Measurements from ENCODE around the gene PPARG. TPM values are rescaled to one million over a fixed set of nuclear protein-coding genes. Genes with fewer than 3 reads are reported as not detected.

The PPARG gene
- polyA plus RNA-seq, 1 of the 3 experiments (the other 2 are of a cell fraction) = 2.8 TPM

DNA sequence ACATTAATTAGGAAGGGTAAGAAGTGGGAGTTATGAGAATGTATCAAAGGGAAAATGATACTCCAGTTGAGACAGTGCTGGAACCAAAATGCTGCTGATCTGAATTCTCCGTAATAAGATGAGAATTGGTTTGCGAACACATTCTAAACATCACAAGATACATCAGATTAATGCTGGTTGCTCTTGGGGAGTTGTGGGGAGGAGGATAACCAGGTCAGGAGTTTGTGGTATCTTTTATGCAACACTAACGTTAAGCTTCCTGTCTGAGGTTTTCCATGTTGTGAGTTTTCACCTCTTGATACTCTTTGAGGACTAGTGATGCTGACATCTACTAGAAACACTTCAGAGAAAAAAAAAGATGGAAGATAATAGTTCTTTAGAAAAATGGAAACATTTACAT, 47.2 kb downstream of the PPARG start:
- H3K4me2 ChIP-seq = no peak overlapping the region
- H3K9me3 ChIP-seq = no peaks in the 10 kb centered on the region
- H2AFZ ChIP-seq (ENCODE audit: low read depth) = no peak overlapping the region
- H3F3A ChIP-seq (replicated peaks; ENCODE audit: insufficient read depth) = no peaks in the 10 kb centered on the region
- ChIA-PET POLR2A (no interaction called here), CTCF (interaction anchor here (1.9 kb wide), 1 partner anchor 16 kb away, joined by 5 read pairs; no protein-coding TSS in a partner anchor)
- no peaks in the 10 kb centered on the region for H3K36me3 ChIP-seq (replicated peaks in 1 of 2; ENCODE audit: control insufficient read depth in 1 of 2, insufficient read depth in 2 of 2, low read length in 1 of 2)
- no peaks in the 10 kb centered on the region for H3K9me2 ChIP-seq
- no peak overlapping the region for H3K27ac ChIP-seq (ENCODE audit: low read depth in 2 of 2, low read length in 1 of 2)
- WGBS (ENCODE audit: low lambda C conversion rate) = 89% methylated on average over 3 of the region's 3 CpGs
- TF ChIP-seq GABPA (IDR thresholded peaks at IDR 0.05; ENCODE audit: low read depth) = no peak
- no peak for TF ChIP-seq POLR2AphosphoS5 (IDR thresholded peaks at IDR 0.05; ENCODE audit: low read depth, low read length)
- TF ChIP-seq FOXM1 (IDR thresholded peaks at IDR 0.05; ENCODE audit: low read depth) = no peak
- TF ChIP-seq RFX5 (IDR thresholded peaks at IDR 0.05; ENCODE audit: low read length) = no peak
- TF ChIP-seq RXRA (IDR thresholded peaks at IDR 0.05; ENCODE audit: borderline replicate concordance, low read depth) = no peak
- no peak overlapping the region for H3K4me3 ChIP-seq (ENCODE audit: low read depth in 2 of 2, low read length in 1 of 2)
- H3K79me2 ChIP-seq (ENCODE audit: insufficient read depth) = no peaks in the 10 kb centered on the region
- H4K20me1 ChIP-seq (ENCODE audit: insufficient read depth) = no peaks in the 10 kb centered on the region
- no peak overlapping the region for H3K9ac ChIP-seq
- no peak for DNase-seq
- no peaks in the 10 kb centered on the region for H3K4me1 ChIP-seq (ENCODE audit: control insufficient read depth in 1 of 2, insufficient read depth in 2 of 2, low read depth in 1 of 2, low read length in 1 of 2)
- no peaks in the 10 kb centered on the region for H3K27me3 ChIP-seq (ENCODE audit: insufficient read depth)

DNA sequence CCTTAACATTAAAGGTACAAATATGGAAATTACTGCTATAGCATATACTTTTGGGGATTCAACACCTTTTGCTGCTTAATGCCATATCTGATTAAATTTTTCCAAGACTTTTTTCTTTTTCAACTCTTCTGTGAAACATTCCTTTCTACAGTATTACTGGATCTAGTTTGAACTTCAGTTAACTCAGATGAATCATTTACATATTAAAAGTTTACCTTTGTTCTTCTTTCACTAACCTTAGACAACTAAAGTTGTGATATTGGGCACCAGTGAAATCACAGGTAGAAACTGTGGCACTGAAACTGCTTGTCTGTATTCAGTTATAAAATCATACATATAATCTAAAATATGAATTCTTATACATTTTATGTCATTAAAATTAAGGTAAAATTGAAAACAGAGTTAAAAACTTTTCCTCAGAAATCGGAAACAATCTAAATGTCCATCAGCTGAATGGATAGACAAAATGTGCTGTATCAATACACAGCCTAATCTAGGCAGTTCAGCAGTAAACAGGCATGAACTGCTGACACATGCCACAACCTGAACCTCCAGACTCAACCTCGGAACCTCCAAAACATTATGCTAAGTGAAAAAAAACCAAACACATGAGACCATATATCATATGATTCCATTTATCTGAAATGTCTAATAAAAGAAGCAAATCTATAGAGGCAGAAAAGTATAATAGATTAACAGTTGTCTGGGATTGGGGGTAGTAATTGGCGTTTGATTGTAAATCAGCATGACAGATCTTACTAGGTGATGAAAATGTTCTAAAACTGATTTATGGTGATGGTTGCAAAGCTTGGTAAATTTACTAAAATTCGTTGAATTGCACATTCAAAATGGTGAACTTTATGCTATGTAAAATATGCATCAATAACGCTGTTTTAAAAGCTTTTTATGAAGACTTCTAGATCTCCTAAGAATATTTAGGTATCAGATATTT, 50.0 kb downstream of the PPARG start:
- H3K27me3 ChIP-seq (ENCODE audit: insufficient read depth) = no peaks in the 10 kb centered on the region

DNA sequence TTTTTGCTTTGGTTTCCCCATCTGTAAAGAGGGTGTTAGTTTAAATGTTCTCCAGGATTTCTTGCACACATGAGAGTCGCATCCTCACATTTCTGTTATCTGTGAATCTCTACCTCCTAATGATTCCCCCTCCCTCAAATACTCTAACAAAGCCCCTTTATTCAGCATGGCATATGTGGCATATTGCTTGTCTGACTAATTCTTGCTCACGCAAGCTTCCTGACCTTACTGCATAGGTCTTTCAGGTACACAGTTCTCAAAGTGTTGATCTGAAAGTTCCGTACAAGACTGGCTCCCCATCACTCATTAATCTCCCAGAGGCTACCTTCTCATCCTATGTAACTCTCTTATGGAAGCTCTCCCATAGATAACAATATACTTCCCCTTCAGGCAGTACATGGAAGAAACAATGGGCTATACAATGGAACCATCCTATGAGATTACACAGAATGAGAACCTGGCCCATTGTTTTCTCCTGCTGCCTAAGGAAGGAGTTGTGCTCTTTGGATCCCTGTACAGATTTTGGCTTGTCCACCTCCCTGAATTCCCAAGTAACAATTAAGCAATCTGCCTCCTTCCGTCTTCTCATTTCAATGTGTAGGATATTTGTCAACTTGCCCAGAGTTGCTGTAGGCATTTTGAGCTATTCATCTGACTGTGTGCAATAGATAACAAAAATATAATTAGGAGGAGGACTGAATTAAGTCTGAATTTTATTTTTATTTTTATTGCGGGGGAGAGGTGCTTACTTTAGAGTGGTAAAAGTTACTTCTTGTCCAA, 51.0 kb downstream of the PPARG start:
- CTCF ChIA-PET = no interaction called here
- WGBS (ENCODE audit: low lambda C conversion rate) = 77% methylated on average over 5 of the region's 5 CpGs
- TF ChIP-seq NRF1 (IDR thresholded peaks at IDR 0.05; ENCODE audit: low read depth, low read length) = no peak
- no peak for TF ChIP-seq FOXJ3 (CRISPR knock-in tag; IDR thresholded peaks at IDR 0.05)
- TF ChIP-seq POLR2AphosphoS5 (IDR thresholded peaks at IDR 0.05; ENCODE audit: low read depth, low read length) = no peak
- TF ChIP-seq, protein P1, sequence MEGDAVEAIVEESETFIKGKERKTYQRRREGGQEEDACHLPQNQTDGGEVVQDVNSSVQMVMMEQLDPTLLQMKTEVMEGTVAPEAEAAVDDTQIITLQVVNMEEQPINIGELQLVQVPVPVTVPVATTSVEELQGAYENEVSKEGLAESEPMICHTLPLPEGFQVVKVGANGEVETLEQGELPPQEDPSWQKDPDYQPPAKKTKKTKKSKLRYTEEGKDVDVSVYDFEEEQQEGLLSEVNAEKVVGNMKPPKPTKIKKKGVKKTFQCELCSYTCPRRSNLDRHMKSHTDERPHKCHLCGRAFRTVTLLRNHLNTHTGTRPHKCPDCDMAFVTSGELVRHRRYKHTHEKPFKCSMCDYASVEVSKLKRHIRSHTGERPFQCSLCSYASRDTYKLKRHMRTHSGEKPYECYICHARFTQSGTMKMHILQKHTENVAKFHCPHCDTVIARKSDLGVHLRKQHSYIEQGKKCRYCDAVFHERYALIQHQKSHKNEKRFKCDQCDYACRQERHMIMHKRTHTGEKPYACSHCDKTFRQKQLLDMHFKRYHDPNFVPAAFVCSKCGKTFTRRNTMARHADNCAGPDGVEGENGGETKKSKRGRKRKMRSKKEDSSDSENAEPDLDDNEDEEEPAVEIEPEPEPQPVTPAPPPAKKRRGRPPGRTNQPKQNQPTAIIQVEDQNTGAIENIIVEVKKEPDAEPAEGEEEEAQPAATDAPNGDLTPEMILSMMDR (IDR thresholded peaks at IDR 0.05) = no peak
- TF ChIP-seq GABPA (IDR thresholded peaks at IDR 0.05; ENCODE audit: low read depth) = no peak
- TF ChIP-seq RFX5 (IDR thresholded peaks at IDR 0.05; ENCODE audit: low read length) = no peak
- no peak for TF ChIP-seq SIN3A (IDR thresholded peaks at IDR 0.05; ENCODE audit: borderline replicate concordance, low read depth, low read length)
- TF ChIP-seq RCOR1 (IDR thresholded peaks at IDR 0.05; ENCODE audit: low read length) = no peak
- TF ChIP-seq, protein P2, sequence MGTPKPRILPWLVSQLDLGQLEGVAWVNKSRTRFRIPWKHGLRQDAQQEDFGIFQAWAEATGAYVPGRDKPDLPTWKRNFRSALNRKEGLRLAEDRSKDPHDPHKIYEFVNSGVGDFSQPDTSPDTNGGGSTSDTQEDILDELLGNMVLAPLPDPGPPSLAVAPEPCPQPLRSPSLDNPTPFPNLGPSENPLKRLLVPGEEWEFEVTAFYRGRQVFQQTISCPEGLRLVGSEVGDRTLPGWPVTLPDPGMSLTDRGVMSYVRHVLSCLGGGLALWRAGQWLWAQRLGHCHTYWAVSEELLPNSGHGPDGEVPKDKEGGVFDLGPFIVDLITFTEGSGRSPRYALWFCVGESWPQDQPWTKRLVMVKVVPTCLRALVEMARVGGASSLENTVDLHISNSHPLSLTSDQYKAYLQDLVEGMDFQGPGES (IDR thresholded peaks at IDR 0.05; ENCODE audit: low read depth, low read length) = no peak
- no peak for TF ChIP-seq NFIC (IDR thresholded peaks at IDR 0.05; ENCODE audit: borderline replicate concordance)
- TF ChIP-seq ELF1 (IDR thresholded peaks at IDR 0.05) = no peak
- TF ChIP-seq EP300 (IDR thresholded peaks at IDR 0.05; ENCODE audit: borderline replicate concordance in 1 of 2, low read depth in 1 of 2, low read length in 1 of 2) = no peak
- no peak for TF ChIP-seq CHD2 (IDR thresholded peaks at IDR 0.05; ENCODE audit: low read length, partially characterized antibody)

More for the DNA sequence above, 50.0 kb downstream of the PPARG start:
- Histone ChIP-seq H3K4me1 (ENCODE audit: control insufficient read depth in 1 of 2, insufficient read depth in 2 of 2, low read depth in 1 of 2, low read length in 1 of 2) (peaks cover 0 to 4% of the 10 kb centered on the region in 2 experiments; a peak in 2 of 4 replicates), H3F3A (replicated peaks; ENCODE audit: insufficient read depth) (no peaks in the 10 kb centered on the region), H2AFZ (ENCODE audit: low read depth) (no peak overlapping the region), H3K9ac (no peak overlapping the region), H4K20me1 (ENCODE audit: insufficient read depth) (no peaks in the 10 kb centered on the region), H3K4me2 (no peak overlapping the region), H3K36me3 (replicated peaks in 1 of 2; ENCODE audit: control insufficient read depth in 1 of 2, insufficient read depth in 2 of 2, low read length in 1 of 2) (no peaks in the 10 kb centered on the region), H3K27ac (ENCODE audit: low read depth in 2 of 2, low read length in 1 of 2) (no peak overlapping the region), H3K4me3 (ENCODE audit: low read depth in 2 of 2, low read length in 1 of 2) (no peak overlapping the region), H3K9me3 (no peaks in the 10 kb centered on the region), H3K79me2 (ENCODE audit: insufficient read depth) (no peaks in the 10 kb centered on the region), H3K9me2 (no peaks in the 10 kb centered on the region)
- POLR2A ChIA-PET = no interaction called here
- WGBS (ENCODE audit: low lambda C conversion rate) = 91% methylated on average over 5 of the region's 5 CpGs
- CTCF ChIA-PET = interaction anchor here (0.6 kb wide), 1 partner anchor 1219 kb away, joined by 3 read pairs; no protein-coding TSS in a partner anchor
- no peak for TF ChIP-seq RAD21 (IDR thresholded peaks at IDR 0.05; ENCODE audit: low read length)
- DNase-seq = no peak

More for the DNA sequence above, 51.0 kb downstream of the PPARG start:
- H3K4me1 ChIP-seq (ENCODE audit: control insufficient read depth in 1 of 2, insufficient read depth in 2 of 2, low read depth in 1 of 2, low read length in 1 of 2) = peaks cover 0 to 4% of the 10 kb centered on the region in 2 experiments; a peak in 3 of 4 replicates
- no peak overlapping the region for H3K27ac ChIP-seq (ENCODE audit: low read depth in 2 of 2, low read length in 1 of 2)
- no peaks in the 10 kb centered on the region for H3K27me3 ChIP-seq (ENCODE audit: insufficient read depth)
- H3F3A ChIP-seq (replicated peaks; ENCODE audit: insufficient read depth) = no peaks in the 10 kb centered on the region
- DNase-seq = no peak
- H3K36me3 ChIP-seq (replicated peaks in 1 of 2; ENCODE audit: control insufficient read depth in 1 of 2, insufficient read depth in 2 of 2, low read length in 1 of 2) = no peaks in the 10 kb centered on the region
- H2AFZ ChIP-seq (ENCODE audit: low read depth) = no peak overlapping the region
- H3K9ac ChIP-seq = no peak overlapping the region
- H3K79me2 ChIP-seq (ENCODE audit: insufficient read depth) = no peaks in the 10 kb centered on the region
- no peaks in the 10 kb centered on the region for H3K9me3 ChIP-seq
- H4K20me1 ChIP-seq (ENCODE audit: insufficient read depth) = no peaks in the 10 kb centered on the region
- POLR2A ChIA-PET = no interaction called here
- no peak overlapping the region for H3K4me3 ChIP-seq (ENCODE audit: low read depth in 2 of 2, low read length in 1 of 2)
- H3K4me2 ChIP-seq = no peak overlapping the region
- no peaks in the 10 kb centered on the region for H3K9me2 ChIP-seq

Measured in SK-N-SH (cell line).